GM18868 (cell line): Measurements from ENCODE around the gene KLHL14.

Experiments
- ATAC-seq: cut with Tn5 transposase; IDR thresholded peaks from one replicate; pipeline ENCODE4 v1.9.1; 2021; ENCODE audit warnings: mild to moderate bottlenecking, moderate library complexity; ENCODE audit not compliant: unreplicated experiment

KLHL14 gene

GRCh38 chr18:32724071-32724749, 48.6 kb downstream of the KLHL14 start:
- no peak for ATAC-seq

- ATAC-seq: no peak
Observed at GRCh38 chr18:32722279-32722678, 50.5 kb downstream of the KLHL14 start.

GRCh38 chr18:32717126-32717525, 55.7 kb downstream of the KLHL14 start:
- ATAC-seq: no peak

DNA sequence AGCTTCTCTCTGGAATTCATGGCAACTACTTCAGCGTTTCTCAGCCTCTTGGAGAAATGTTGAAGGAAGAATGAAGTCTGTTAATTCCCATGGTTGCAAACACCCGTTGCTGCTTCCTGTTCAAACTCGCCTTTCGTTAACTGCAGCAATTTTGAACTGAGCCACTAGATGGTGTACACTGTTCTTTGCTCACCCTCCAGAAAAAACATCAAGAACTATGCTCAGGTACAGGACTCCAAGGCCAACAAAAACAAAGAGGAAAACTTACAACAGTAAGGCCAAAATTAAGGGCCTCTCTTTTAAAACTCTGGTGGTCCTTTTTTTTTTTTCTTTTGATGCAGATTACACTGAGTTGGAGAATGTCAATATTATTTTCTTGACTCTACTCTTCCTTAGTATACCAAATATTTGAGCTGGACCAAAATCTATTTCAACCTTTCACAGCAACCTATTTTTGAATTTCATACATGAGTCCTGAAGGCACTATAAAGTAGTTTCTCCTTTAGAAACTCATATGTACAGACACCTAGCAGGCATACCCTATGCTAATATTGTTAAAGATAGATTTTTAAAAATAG, 58.2 kb downstream of the KLHL14 start:
- ATAC-seq: peak; percentile 99

DNA sequence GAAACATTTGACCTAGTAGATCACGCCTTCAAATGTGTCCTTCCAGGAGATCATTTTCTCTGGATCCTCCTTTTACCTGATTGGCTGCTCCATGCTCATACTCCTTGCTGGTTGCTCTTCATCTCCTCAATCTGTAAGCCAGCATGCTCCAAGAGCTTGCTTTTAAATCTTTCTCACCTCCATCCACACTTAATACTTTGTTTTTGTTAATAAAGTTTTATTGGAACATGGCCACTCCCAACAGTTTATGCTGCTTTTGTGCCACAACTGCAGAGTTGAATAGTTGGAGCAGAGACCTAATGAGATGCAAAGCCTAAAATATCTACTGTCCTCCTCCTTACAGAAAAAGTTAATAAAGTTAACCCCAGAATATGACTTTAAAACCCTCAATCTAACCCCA, 60.0 kb downstream of the KLHL14 start:
- no peak for ATAC-seq

DNA sequence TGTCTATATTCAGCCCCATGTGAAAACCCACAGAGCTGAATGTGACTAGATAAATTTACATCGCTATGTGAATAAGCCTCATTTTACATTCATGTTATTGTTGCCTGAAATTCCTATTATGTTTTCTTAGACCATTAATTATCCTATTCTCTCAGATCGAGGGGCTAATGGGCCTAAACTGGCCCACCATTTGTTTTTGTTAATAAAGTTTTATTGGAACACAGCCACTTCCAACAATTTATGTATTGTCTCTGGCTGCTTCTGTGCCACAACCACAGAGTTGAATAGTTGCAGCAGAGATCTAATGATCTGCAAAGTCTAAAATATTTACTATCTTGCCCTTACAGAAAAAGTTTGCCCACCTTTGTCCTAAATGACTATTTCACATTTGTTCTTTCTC, 61.0 kb downstream of the KLHL14 start:
- no peak for ATAC-seq

DNA sequence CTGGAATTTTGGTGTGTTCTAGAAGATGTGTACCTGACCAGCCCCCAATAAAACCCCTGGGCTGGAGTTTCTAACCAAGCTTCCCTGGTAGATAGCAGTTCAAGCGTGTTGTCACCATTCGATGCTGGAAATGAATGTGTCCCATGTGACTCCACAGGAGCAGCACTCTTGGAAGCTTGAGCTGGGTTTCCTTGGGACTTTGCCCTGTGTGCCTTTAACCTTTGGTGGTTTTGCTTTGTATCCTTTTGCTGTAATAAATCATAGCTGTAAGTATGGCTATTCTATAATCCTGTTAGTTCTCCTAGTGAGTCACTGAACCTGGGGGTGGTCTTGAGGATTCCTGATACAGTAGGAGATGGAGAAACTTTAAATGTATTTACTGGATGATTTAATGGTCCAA, 65.2 kb downstream of the KLHL14 start:
- no peak for ATAC-seq

- ATAC-seq: no peak
Observed at GRCh38 chr18:32707147-32707546, 65.7 kb downstream of the KLHL14 start.

GRCh38 chr18:32701313-32701712, 71.5 kb downstream of the KLHL14 start:
- no peak for ATAC-seq

DNA sequence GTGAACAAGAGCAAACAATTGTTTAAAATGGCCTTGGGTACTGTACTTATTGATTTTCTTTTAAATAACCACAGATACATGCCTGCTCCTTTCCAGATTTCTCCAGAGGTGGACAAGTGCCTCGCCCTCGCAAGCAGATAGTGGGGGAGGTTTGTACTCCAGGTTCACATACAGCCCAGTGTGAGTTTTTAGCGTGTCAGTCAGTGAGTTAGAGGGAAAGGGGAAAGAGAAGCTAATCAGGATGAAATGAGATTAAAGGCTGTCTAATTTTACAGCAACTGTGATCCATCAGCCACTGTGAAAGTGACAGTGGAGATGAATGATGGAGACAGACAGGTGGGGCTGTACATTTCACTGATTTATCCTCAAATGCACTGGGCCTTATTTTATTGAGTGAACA, 74.7 kb downstream of the KLHL14 start:
- ATAC-seq: no peak

DNA sequence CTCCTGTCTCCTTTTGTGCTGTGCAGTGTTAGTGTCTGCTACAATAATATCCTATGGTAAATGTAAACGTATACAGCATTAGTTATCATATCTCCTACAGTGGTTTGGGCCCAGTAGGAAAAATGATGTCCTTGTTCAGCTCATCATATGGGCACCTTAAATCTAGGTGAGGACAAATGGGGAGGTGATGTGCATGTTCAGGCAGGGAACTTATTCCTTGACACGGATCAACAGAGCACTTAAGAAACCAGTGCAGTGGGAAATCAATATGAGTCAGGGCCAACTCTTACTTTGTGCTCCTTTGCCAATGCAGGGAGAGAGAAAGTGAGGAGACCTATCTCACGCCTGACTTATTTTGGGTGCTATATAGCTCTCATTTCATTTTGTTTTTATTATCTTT, 76.4 kb downstream of the KLHL14 start:
- ATAC-seq: no peak

GRCh38 chr18:32695534-32695933, 77.3 kb downstream of the KLHL14 start:
- no peak for ATAC-seq

GRCh38 chr18:32688821-32689220, 84.0 kb downstream of the KLHL14 start:
- no peak for ATAC-seq

DNA sequence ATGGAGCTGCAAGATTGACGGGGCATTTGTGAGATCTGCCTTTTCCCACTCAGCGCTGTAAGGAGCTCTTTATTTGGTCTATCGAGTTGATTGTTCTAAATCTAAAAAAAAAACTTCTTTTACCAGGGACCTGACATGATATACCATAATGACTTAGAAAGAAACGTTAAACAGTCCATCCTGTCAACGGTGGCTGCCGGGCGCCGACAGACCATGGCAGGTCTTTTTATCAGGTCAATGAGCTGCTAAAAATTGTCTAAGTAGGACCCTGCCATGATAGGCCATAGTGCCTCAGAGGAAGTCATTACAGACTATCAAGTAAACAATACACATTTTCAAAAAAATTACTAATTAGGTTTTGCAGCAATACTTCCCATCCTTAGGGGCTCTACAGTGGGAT, 87.9 kb downstream of the KLHL14 start:
- ATAC-seq: no peak

DNA sequence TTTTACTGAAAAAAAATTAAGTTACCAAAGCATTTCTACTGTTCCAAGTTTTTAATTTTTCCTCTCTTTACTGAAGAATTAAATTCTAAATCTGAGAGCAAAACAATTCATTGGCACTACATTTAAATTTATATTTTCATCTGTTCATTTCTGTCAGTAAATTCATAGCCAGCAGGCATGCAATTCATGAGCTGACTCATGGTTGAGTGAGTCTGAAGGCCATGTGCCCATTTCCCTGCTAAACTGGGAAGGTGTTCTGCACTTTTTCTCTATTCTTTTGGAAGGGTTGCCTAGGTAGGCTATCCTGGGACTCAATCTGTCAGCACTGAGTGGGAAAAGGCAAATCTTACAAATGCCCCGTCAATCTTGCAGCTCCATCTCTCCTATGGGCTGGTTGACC, 88.7 kb downstream of the KLHL14 start:
- ATAC-seq: no peak

- no peak for ATAC-seq
Observed at GRCh38 chr18:32683044-32683443, 89.8 kb downstream of the KLHL14 start.

- no peak for ATAC-seq
Observed at GRCh38 chr18:32677578-32677977, 95.2 kb downstream of the KLHL14 start.

DNA sequence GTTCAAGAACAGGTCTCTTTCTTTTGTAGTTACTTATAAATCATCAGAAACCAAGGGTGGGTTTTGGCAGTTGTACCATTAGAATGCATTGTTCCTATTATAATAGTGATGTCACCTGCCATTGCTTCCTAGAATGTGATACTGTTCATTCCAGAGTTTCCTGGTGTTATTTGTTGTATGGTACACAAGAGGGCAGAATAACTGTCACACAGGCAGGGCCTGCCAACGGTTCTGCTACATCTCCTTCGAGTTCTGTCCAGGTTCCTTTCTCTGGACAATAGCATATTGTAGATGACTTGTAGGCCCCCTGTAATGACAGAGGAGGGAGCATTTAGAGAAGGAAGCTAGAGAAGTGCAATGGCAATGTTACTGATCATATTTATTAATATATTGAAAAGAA, 98.3 kb downstream of the KLHL14 start:
- no peak for ATAC-seq

GRCh38 chr18:32672398-32672797, 100.4 kb downstream of the KLHL14 start:
- ATAC-seq: no peak

- ATAC-seq: no peak
Observed at GRCh38 chr18:32670727-32671126, 102.1 kb downstream of the KLHL14 start.

DNA sequence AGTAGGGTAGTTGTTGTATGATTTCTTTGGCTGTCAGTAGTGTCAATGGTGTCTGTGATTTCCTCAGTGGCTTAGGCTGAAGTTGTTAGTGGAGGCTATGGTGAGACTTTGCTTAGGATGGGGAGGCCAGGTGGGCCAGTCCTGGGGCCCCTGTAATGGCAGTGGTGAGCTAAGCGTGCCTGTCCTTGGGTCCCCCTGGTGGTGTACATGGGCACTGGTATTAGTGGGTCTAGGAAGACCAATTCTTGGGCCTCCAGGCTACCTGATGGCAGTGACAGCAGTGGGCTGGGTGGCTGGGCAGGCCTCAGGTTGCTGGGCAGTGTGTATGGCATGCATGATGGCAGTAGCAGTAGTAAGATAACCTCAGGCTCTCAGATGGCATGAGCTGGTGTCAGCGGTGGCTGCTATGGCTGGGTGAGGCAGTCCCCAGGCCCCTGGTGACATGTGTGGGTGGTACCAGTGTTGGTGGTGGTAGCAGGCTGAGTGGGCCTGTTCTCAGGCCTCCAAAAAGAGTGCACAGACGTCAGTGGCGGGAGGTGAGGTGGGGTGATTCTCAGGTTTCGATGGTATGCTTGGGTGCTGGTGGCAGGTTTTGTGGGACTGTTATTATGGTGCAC, 103.2 kb downstream of the KLHL14 start:
- peak; percentile 52 for ATAC-seq

GRCh38 chr18:32668956-32669355, 103.9 kb downstream of the KLHL14 start:
- no peak for ATAC-seq
